HEK293 (cell line): ENCODE data around the gene MFSD2A.

Experiments used
- EGR2 ChIP-seq: fragments of 450-650 bp; formaldehyde crosslinking; IDR thresholded peaks from 2 replicates; pipeline ENCODE4 v1.5.1; 2016; ENCODE audit warnings: low read depth, missing biosample characterization, missing genetic modification characterization
- HOXD13 ChIP-seq: sonication (generic); formaldehyde crosslinking; IDR thresholded peaks from 2 replicates; pipeline ENCODE4 v1.8.0; 2022; ENCODE audit warnings: missing genetic modification reagents, borderline replicate concordance
- KLF16 ChIP-seq: fragments of 450-650 bp; formaldehyde crosslinking; IDR thresholded peaks from 2 replicates; pipeline ENCODE4 v1.5.1; 2017; ENCODE audit warnings: missing biosample characterization, missing genetic modification characterization
- OVOL3 ChIP-seq: fragments of 450-650 bp; formaldehyde crosslinking; IDR thresholded peaks from 2 replicates; pipeline ENCODE4 v1.5.1; 2016; ENCODE audit warnings: missing biosample characterization, missing genetic modification characterization
- PRDM10 ChIP-seq: fragments of 450-650 bp; formaldehyde crosslinking; IDR thresholded peaks from 2 replicates; pipeline ENCODE4 v1.5.1; 2016; ENCODE audit warnings: missing biosample characterization, missing genetic modification characterization
- SETDB1 ChIP-seq: IDR thresholded peaks from one replicate; pipeline ENCODE4 v1.6.1; 2017; ENCODE audit warnings: mild to moderate bottlenecking, low read length, moderate library complexity, mixed read lengths; ENCODE audit not compliant: insufficient read length
- SP3 ChIP-seq: fragments of 450-650 bp; formaldehyde crosslinking; IDR thresholded peaks from 2 replicates; pipeline ENCODE4 v1.5.1; 2016; ENCODE audit warnings: missing biosample characterization, missing genetic modification characterization
- TRIM28 ChIP-seq: IDR thresholded peaks from 2 replicates; pipeline ENCODE4 v1.6.1; 2011; ENCODE audit warnings: low read length, control low read depth, borderline replicate concordance
- ZNF146 ChIP-seq: fragments of 450-650 bp; formaldehyde crosslinking; IDR thresholded peaks from 2 replicates; pipeline ENCODE4 v1.5.1; 2016; ENCODE audit warnings: missing biosample characterization, missing genetic modification characterization
- ZNF155 ChIP-seq: fragments of 450-650 bp; formaldehyde crosslinking; IDR thresholded peaks from 2 replicates; pipeline ENCODE4 v1.5.1; 2016; ENCODE audit warnings: missing biosample characterization, missing genetic modification characterization
- ZNF175 ChIP-seq: fragments of 450-650 bp; formaldehyde crosslinking; IDR thresholded peaks from 2 replicates; pipeline ENCODE4 v1.5.1; 2016; ENCODE audit warnings: missing biosample characterization, missing genetic modification characterization
- ZNF18 ChIP-seq: fragments of 450-650 bp; formaldehyde crosslinking; IDR thresholded peaks from 2 replicates; pipeline ENCODE4 v1.5.1; 2016; ENCODE audit warnings: missing biosample characterization, missing genetic modification characterization
- ZNF23 ChIP-seq: fragments of 450-650 bp; formaldehyde crosslinking; IDR thresholded peaks from 2 replicates; pipeline ENCODE4 v1.5.1; 2016; ENCODE audit warnings: missing biosample characterization, missing genetic modification characterization, borderline replicate concordance
- ZNF280C ChIP-seq: fragments of 450-650 bp; formaldehyde crosslinking; IDR thresholded peaks from 2 replicates; pipeline ENCODE4 v1.5.1; 2016; ENCODE audit warnings: missing biosample characterization, missing genetic modification characterization
- ZNF280D ChIP-seq: fragments of 450-650 bp; formaldehyde crosslinking; IDR thresholded peaks from 2 replicates; pipeline ENCODE4 v1.5.1; 2016; ENCODE audit warnings: missing biosample characterization, missing genetic modification characterization
- ZNF354C ChIP-seq: fragments of 450-650 bp; formaldehyde crosslinking; IDR thresholded peaks from 2 replicates; pipeline ENCODE4 v1.5.1; 2016; ENCODE audit warnings: missing biosample characterization, missing genetic modification characterization, low read depth, borderline replicate concordance
- ZNF544 ChIP-seq: fragments of 450-650 bp; formaldehyde crosslinking; IDR thresholded peaks from 2 replicates; pipeline ENCODE4 v1.5.0; 2017; ENCODE audit warnings: missing biosample characterization, missing genetic modification characterization
- ZNF555 ChIP-seq: fragments of 450-650 bp; formaldehyde crosslinking; conservative IDR thresholded peaks from 2 replicates; pipeline ENCODE4 v1.5.1; 2017; ENCODE audit warnings: missing biosample characterization, mild to moderate bottlenecking, missing genetic modification characterization, inconsistent platforms
- ZNF776 ChIP-seq: fragments of 450-650 bp; formaldehyde crosslinking; IDR thresholded peaks from 2 replicates; pipeline ENCODE4 v1.5.0; 2017; ENCODE audit warnings: missing biosample characterization, missing genetic modification characterization, borderline replicate concordance
- ZSCAN4 ChIP-seq: fragments of 450-650 bp; formaldehyde crosslinking; IDR thresholded peaks from 2 replicates; pipeline ENCODE4 v1.5.1; 2017; ENCODE audit warnings: missing biosample characterization, missing genetic modification characterization

The MFSD2A gene

GRCh38 chr1:39954870-39955546 lies at the start of gene MFSD2A (continued):
- TF ChIP-seq ZNF18 (tag by site-specific recombination) = no peak
- no peak for TF ChIP-seq ZNF23 (tag by site-specific recombination)
- peak; percentile 90 for TF ChIP-seq PRDM10 (tag by site-specific recombination)
- TF ChIP-seq SP3 (tag by site-specific recombination) = peak; percentile 76
- TF ChIP-seq ZNF555 (tag by site-specific recombination) = no peak
- TF ChIP-seq ZNF354C (tag by site-specific recombination) = no peak
- TF ChIP-seq HOXD13 = no peak
- TF ChIP-seq TRIM28 = no peak
- no peak for TF ChIP-seq ZNF280C (tag by site-specific recombination)
- no peak for TF ChIP-seq OVOL3
- no peak for TF ChIP-seq ZNF175 (tag by site-specific recombination)
- no peak for TF ChIP-seq ZNF155 (tag by site-specific recombination)
- no peak for TF ChIP-seq SETDB1
- no peak for TF ChIP-seq ZNF776 (tag by site-specific recombination)
- no peak for TF ChIP-seq ZNF146
- no peak for TF ChIP-seq ZSCAN4 (tag by site-specific recombination)
- no peak for TF ChIP-seq ZNF544 (tag by site-specific recombination)
- peak; percentile 50; the same call in 1 of the 2 replicates for TF ChIP-seq EGR2
- TF ChIP-seq KLF16 (tag by site-specific recombination) = peak; percentile 60; the same call in 1 of the 2 replicates
- TF ChIP-seq ZNF280D = no peak
